Mucosa of descending colon (tissue), 3 donors: ENCODE measurements around the gene KRTAP1-5. TPM values are rescaled to one million over a fixed set of nuclear protein-coding genes. Genes with fewer than 3 reads are reported as not detected.
"Not testable (repeated sequence)": the region's sequence is repeated elsewhere in the genome, so short reads cannot be mapped to it uniquely, and the experiment has no call there.

Source experiments
- ATAC-seq: fragments of 200-7000 bp; cut with Tn5 transposase; one replicate; pipeline ENCODE4 v1.9.1; 2020; ENCODE audit warnings: mild to moderate bottlenecking, moderate library complexity
- DNase-seq, 3 donors: peaks; one replicate each; pipeline ENCODE4 v3.0.0-alpha.2; 2020
- H3K36me3 ChIP-seq: fragments of 200-600 bp; one replicate; pipeline ENCODE4 v1.8.0; 2021; ENCODE audit warnings: low read depth, mild to moderate bottlenecking
- H3K4me1 ChIP-seq: fragments of 200-600 bp; one replicate; pipeline ENCODE4 v1.8.0; 2021; ENCODE audit warnings: low read depth, mild to moderate bottlenecking
- H3K4me3 ChIP-seq: fragments of 200-600 bp; one replicate; pipeline ENCODE4 v1.8.0; 2021; ENCODE audit warnings: mild to moderate bottlenecking
- H3K9me3 ChIP-seq: fragments of 200-600 bp; one replicate; pipeline ENCODE4 v1.8.0; 2021; ENCODE audit warnings: mild to moderate bottlenecking
- intact Hi-C, 2 donors: fragments of 100-400 bp; cut with DNase I in 1 of 2; cut with micrococcal nuclease in 1 of 2; formaldehyde crosslinking; loops; one replicate each; pipeline versions ENCODE4 v1.11.0 to v1.11.1; 2022; cut with DNase I, micrococcal nuclease
- total RNA-seq, 3 donors: library from RNA; stranded (reverse); fragmentation: NEBNext Ultra II Directional in 2 of 3; extraction: Animal tissue kit (Norgen Biotek cat#: 25700) in 2 of 3; gene quantifications; one replicate each; pipeline versions ENCODE4 v1.2.1 to v1.2.4, GENCODE V29; 2021 to 2023
- TF ChIP-seq, protein P1 (sequence below): fragments of 200-600 bp; IDR thresholded peaks from one replicate; pipeline ENCODE4 v1.8.0; 2022; ENCODE audit warnings: antibody characterized with exemption, mild to moderate bottlenecking
- donor health status: DM: no; HTN: no; CAD: no; lungs with moderate emphysema.
- donor health status: DM: no; HTN: no; CAD: no.
- donor health status: DM: no; HTN: yes; CAD: no.

The KRTAP1-5 gene
- total RNA-seq, 3 donors from 2014 or later = not detected

DNA sequence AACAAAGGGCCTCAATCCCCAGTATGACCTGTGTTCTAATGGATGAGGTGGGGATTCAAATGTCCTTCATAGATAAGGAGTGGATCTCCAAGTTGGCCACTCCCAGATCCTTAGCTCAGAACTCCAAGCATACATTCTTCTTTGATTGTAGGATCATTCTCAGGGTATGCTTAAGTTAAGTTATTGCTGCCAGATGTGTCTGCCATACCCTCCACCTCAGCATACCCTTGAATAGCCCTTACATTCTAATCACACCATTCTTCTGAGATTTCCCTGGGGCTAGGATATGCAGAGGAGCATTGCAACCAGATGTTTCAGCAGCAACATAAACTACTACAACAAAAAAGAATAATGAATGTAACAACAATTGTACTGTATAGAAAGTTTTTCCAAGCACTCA, 40.3 kb upstream of the KRTAP1-5 start:
- TF ChIP-seq, protein P1, sequence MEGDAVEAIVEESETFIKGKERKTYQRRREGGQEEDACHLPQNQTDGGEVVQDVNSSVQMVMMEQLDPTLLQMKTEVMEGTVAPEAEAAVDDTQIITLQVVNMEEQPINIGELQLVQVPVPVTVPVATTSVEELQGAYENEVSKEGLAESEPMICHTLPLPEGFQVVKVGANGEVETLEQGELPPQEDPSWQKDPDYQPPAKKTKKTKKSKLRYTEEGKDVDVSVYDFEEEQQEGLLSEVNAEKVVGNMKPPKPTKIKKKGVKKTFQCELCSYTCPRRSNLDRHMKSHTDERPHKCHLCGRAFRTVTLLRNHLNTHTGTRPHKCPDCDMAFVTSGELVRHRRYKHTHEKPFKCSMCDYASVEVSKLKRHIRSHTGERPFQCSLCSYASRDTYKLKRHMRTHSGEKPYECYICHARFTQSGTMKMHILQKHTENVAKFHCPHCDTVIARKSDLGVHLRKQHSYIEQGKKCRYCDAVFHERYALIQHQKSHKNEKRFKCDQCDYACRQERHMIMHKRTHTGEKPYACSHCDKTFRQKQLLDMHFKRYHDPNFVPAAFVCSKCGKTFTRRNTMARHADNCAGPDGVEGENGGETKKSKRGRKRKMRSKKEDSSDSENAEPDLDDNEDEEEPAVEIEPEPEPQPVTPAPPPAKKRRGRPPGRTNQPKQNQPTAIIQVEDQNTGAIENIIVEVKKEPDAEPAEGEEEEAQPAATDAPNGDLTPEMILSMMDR = no peak
- intact Hi-C loops = no loop called here
- ATAC-seq (no peak), DNase-seq (no peak)
- Histone ChIP-seq H3K9me3 (no peaks in the 10 kb centered on the region), H3K4me1 (no peaks in the 10 kb centered on the region), H3K4me3 (no peak overlapping the region), H3K36me3 (no peaks in the 10 kb centered on the region)

DNA sequence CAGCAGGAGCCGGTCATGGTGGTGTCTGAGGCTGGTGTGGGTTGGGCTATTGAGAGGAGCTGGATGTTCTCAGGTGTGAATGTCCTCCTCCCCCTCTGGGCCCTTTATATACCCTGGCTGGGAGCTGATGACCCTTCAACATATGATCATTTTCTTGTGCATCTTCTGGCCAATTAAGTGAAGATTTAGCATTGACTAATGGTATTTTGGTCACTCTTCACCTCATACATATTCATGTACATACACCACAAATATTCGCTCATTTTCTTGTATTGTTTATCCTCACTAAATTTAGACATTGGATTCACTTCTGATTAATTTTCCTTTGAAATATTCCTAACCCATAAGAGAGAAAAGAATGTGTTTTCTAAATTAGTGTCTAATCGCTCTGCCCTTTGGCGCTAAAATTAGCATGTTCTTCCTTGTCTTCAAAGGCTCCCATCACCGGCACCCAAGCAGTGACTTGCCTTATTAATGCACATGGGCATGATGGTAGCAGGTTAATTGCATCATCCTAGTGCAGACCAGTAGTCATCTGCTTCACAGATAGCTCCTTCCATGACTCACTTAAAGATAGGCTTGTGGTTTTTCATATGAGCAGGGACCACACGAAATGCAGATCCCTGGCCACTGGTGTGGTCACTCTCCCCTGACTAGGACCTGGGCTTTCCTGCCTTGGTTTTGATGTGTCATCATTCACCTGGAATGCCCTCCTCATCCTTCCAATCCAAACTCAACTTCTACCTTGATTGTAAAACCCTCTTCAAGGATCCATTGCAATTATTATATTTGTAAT, 39.0 kb upstream of the KRTAP1-5 start, which contains the start of gene KRTAP2-4:
KRTAP2-4 (minus strand) TSS at position 51 of the 796 bp plus-strand sequence; CDS start at position 17, 34 bp downstream.
- Histone ChIP-seq H3K4me3 (no peak within 1 kb of the TSS), H3K36me3 (no peaks in the 10 kb centered on the region), H3K9me3 (no peaks in the 10 kb centered on the region), H3K4me1 (no peaks in the 10 kb centered on the region)
- TF ChIP-seq, protein P1 = no peak
- ATAC-seq (no peak), DNase-seq (no peak)
- intact Hi-C loops = no loop called here

DNA sequence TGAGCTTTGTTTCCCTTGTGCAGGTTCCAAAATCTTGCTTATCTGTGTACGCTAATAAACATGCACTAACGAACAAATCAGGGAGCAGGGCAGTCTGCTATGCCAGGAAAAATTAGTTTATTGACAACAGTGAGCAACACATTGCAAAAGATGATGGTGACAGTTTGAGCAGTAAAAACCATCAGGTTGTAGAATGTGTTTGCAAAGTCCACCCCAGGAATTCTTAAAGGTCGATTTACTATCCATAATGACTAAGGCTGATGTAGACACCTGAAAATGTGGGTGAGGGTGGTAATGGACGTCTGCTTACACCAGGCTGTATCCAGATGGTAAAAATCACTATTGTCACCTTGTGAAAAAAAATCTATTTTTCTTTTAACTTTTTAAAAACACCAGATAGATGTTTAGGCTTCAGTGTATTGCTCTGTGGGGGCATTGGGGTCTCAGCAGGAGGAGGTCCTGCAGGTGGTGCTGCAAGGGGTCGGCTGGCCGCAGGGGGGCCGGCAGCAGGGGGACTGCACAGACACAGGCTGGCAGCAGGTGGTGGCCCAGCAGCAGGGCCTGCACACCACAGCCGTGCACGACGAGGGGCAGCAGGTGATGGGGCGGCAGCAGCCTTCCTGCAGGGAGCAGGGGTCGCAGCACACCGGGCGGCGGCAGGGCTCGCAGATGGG, 38.1 kb upstream of the KRTAP1-5 start:
- ATAC-seq, H3K4me1 ChIP-seq, H3K9me3 ChIP-seq, DNase-seq, intact Hi-C loops, H3K36me3 ChIP-seq, H3K4me3 ChIP-seq: not testable (repeated sequence)

DNA sequence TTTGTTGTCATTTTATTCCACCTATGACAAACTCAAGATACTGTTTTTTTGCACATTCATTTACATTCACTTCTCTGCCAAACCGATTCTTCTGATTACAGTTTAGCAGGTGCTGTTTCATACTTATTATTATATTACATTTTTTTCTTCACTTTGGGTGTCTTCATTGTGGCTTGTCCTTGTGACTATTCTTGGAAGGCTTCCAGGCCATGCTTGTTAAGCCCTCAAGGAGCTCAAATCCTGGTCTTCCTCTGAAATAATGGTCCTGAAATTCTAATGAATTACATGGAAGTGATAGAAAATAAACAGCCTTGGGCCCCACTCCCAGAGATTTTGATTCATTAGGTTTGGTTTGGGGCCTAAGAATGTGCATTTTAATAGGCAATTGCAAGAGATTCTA, 37.3 kb upstream of the KRTAP1-5 start:
- Histone ChIP-seq H3K4me1 (no peaks in the 10 kb centered on the region), H3K4me3 (no peak overlapping the region), H3K9me3 (no peaks in the 10 kb centered on the region), H3K36me3 (no peaks in the 10 kb centered on the region)
- ATAC-seq = no peak
- intact Hi-C loops = no loop called here
- TF ChIP-seq, protein P1 = no peak
- DNase-seq = no peak

DNA sequence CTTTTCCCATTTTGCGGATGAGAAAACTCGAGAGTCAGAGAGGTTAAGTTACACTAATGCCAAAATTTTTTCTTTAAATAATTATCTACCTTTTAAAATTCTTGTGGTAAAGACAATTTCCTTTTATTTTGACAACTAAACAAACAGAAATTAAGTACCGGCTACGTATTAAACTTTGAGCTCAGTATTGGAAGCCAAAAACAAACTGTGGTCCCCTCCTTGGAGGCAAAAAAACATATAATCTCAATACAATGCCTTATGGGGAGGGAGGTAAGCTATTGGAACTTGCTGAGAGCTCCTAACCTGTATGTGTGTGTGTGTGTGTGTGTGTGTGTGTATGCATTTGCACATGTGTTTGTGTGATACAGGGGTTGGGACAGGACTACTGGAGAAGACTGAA, 36.4 kb upstream of the KRTAP1-5 start:
- Histone ChIP-seq H3K4me3 (no peak overlapping the region), H3K4me1 (no peaks in the 10 kb centered on the region), H3K36me3 (no peaks in the 10 kb centered on the region), H3K9me3 (no peaks in the 10 kb centered on the region)
- ATAC-seq (no peak), DNase-seq (no peak)
- TF ChIP-seq, protein P1 = no peak
- intact Hi-C loops = no loop called here

DNA sequence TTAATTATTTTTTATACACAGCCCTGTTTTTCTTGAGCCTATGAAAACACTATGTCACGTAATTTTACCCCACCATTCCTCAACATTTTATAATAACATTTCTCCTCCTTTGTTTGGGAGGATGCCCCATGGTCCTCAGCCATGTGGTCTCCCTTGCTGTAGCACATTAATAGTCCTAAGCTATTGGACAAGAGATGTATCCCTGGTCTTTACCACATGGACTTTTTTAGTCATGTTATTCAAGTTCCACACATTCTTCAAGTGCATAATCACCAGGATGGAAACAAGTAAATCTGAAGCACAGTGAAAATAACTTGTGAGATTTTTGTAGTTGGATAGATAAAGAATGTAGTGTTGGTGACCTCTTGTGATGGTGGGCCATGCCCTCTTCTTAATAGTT, 35.0 kb upstream of the KRTAP1-5 start:
- intact Hi-C loops = no loop called here
- no peak overlapping the region for H3K4me3 ChIP-seq
- H3K9me3 ChIP-seq = no peaks in the 10 kb centered on the region
- TF ChIP-seq, protein P1 = no peak
- H3K36me3 ChIP-seq = no peaks in the 10 kb centered on the region
- no peak for ATAC-seq
- no peaks in the 10 kb centered on the region for H3K4me1 ChIP-seq
- no peak for DNase-seq
